Smooth muscle cell of the brain vasculature (primary cell): Measurements from ENCODE around the gene PKIB.
"Not testable (repeated sequence)": the region's sequence is repeated elsewhere in the genome, so short reads cannot be mapped to it uniquely, and the experiment has no call there.

ENCODE experiments used
- DNase-seq: peaks from one replicate; pipeline ENCODE4 v3.0.0-alpha.2; 2012; ENCODE audit warnings: low read depth, low spot score

PKIB gene

GRCh38 chr6:122710908-122711635 lies 100.9 kb downstream of the PKIB start:
- DNase-seq: no peak

GRCh38 chr6:122712093-122712447 lies 101.9 kb downstream of the PKIB start:
- DNase-seq: no peak

- DNase-seq: peak; percentile 41
Observed at GRCh38 chr6:122712448-122713137, 102.4 kb downstream of the PKIB start.

- no peak for DNase-seq
Observed at GRCh38 chr6:122713138-122713537, 102.9 kb downstream of the PKIB start.

GRCh38 chr6:122714059-122714458 lies 103.9 kb downstream of the PKIB start:
- no peak for DNase-seq

- DNase-seq: no peak
Observed at GRCh38 chr6:122715725-122716124, 105.5 kb downstream of the PKIB start.

- no peak for DNase-seq
Observed at GRCh38 chr6:122717350-122717749, 107.1 kb downstream of the PKIB start.

GRCh38 chr6:122718616-122719015 lies 108.4 kb downstream of the PKIB start:
- no peak for DNase-seq

GRCh38 chr6:122719176-122719575 lies 109.0 kb downstream of the PKIB start:
- DNase-seq: no peak

GRCh38 chr6:122722746-122723145 lies 112.5 kb downstream of the PKIB start:
- no peak for DNase-seq

- DNase-seq: no peak
Observed at GRCh38 chr6:122726649-122727048, 116.4 kb downstream of the PKIB start.

- no peak for DNase-seq
Observed at GRCh38 chr6:122727244-122727643, 117.0 kb downstream of the PKIB start.

- DNase-seq: no peak
Observed at GRCh38 chr6:122730334-122730733, 120.1 kb downstream of the PKIB start.

GRCh38 chr6:122730775-122731386 lies 120.7 kb downstream of the PKIB start:
- no peak for DNase-seq

GRCh38 chr6:122733259-122733658 lies 123.1 kb downstream of the PKIB start:
- no peak for DNase-seq

GRCh38 chr6:122734529-122735395 lies 124.6 kb downstream of the PKIB start:
- no peak for DNase-seq

GRCh38 chr6:122735582-122735981 lies 125.4 kb downstream of the PKIB start:
- no peak for DNase-seq

GRCh38 chr6:122736163-122736562 lies 126.0 kb downstream of the PKIB start:
- no peak for DNase-seq

GRCh38 chr6:122736616-122737015 lies 126.4 kb downstream of the PKIB start:
- no peak for DNase-seq

GRCh38 chr6:122740091-122740490 lies 129.9 kb downstream of the PKIB start:
- DNase-seq: no peak

GRCh38 chr6:122740936-122741335 lies 130.7 kb downstream of the PKIB start:
- DNase-seq: no peak

GRCh38 chr6:122744247-122744646 lies 134.0 kb downstream of the PKIB start:
- DNase-seq: not testable (repeated sequence)
